CD4-positive, alpha-beta memory T cell (primary cell): ENCODE data around the gene SLC10A6. TPM values are rescaled to one million over a fixed set of nuclear protein-coding genes. Genes with fewer than 3 reads are reported as not detected.
A peak's percentile ranks its signal among the peaks of the same experiment; 100 is the strongest.

Experiments
- CTCF ChIA-PET: fragments of 350-600 bp; sonication (Branson Sonifier 250); formaldehyde crosslinking; loops from one replicate; lab custom pipeline; 2021; ENCODE audit warnings: inconsistent platforms; ENCODE audit not compliant: partially characterized antibody; lab: Charles Lee
- POLR2A ChIA-PET: fragments of 350-600 bp; sonication (Branson Sonifier 250); formaldehyde crosslinking; loops from one replicate; lab custom pipeline; 2021; ENCODE audit not compliant: partially characterized antibody; lab: Charles Lee
- DNase-seq, 5 donors: peaks; one replicate each; pipeline versions ENCODE4 v3.0.0 to v3.0.0-alpha.2; 2020 to 2022; ENCODE audit warnings: mixed read lengths in 1 of 5
- H3K27ac ChIP-seq: one replicate; pipeline ENCODE4 v1.7.0; 2013; ENCODE audit warnings: low read depth, low read length
- H3K27me3 ChIP-seq: 2 replicates; pipeline ENCODE4 v1.7.0; 2013; ENCODE audit warnings: mild to moderate bottlenecking, low read length, moderate library complexity; ENCODE audit not compliant: insufficient read depth
- H3K36me3 ChIP-seq: 2 replicates; pipeline ENCODE4 v1.7.0; 2013; ENCODE audit warnings: mild to moderate bottlenecking, low read length, moderate library complexity; ENCODE audit not compliant: insufficient read depth
- H3K4me1 ChIP-seq: 2 replicates; pipeline ENCODE4 v1.7.0; 2013; ENCODE audit warnings: mild to moderate bottlenecking, low read length, moderate library complexity; ENCODE audit not compliant: insufficient read depth
- H3K4me3 ChIP-seq, 2 donors: one replicate each; pipeline ENCODE4 v1.7.0; 2013; ENCODE audit warnings: low read length in 2 of 2, mild to moderate bottlenecking in 1 of 2
- H3K9me3 ChIP-seq, 2 donors: one replicate each; pipeline ENCODE4 v1.7.0; 2013; ENCODE audit warnings: low read length in 2 of 2, control low read depth in 1 of 2; ENCODE audit not compliant: control insufficient read depth in 1 of 2
- H3K27ac Mint-ChIP-seq, 7 donors: one replicate each; pipeline ENCODE4 v1.8.0; 2020 to 2021; ENCODE audit warnings: mixed read lengths in 7 of 7, mild to moderate bottlenecking in 6 of 7, inconsistent platforms in 3 of 7, moderate library complexity in 3 of 7
- H3K27me3 Mint-ChIP-seq, 2 donors: one replicate each; pipeline ENCODE4 v1.8.0; 2020 to 2021; ENCODE audit warnings: mixed read lengths in 2 of 2
- H3K36me3 Mint-ChIP-seq, 2 donors: one replicate each; pipeline ENCODE4 v1.8.0; 2020 to 2021; ENCODE audit warnings: mixed read lengths in 2 of 2, inconsistent platforms in 1 of 2, mild to moderate bottlenecking in 1 of 2
- H3K4me1 Mint-ChIP-seq, 4 donors: one replicate each; pipeline ENCODE4 v1.8.0; 2020 to 2021; ENCODE audit warnings: mixed read lengths in 4 of 4, mild to moderate bottlenecking in 1 of 4
- H3K4me3 Mint-ChIP-seq, 8 donors: one replicate each; pipeline ENCODE4 v1.8.0; 2020 to 2021; ENCODE audit warnings: mixed read lengths in 8 of 8, mild to moderate bottlenecking in 7 of 8, moderate library complexity in 6 of 8, inconsistent platforms in 3 of 8
- H3K9me3 Mint-ChIP-seq, 8 donors: one replicate each; pipeline ENCODE4 v1.8.0; 2020 to 2021; ENCODE audit warnings: mixed read lengths in 8 of 8, mild to moderate bottlenecking in 5 of 8, inconsistent platforms in 3 of 8, moderate library complexity in 1 of 8
- intact Hi-C: fragments of 100-400 bp; cut with micrococcal nuclease; formaldehyde crosslinking; loops from one replicate; pipeline ENCODE4 v1.15.1; 2023
- polyA plus RNA-seq, 2 donors: library from polyadenylated mRNA; unstranded; fragments of 300-500 nt; fragmentation: Illumina TruSeq; gene quantifications; one replicate each; pipeline ENCODE4 v1.2.3, GENCODE V29; 2021
- total RNA-seq, 2 experiments: library from RNA; stranded (reverse); gene quantifications; one replicate each; pipeline ENCODE4 v1.2.3, GENCODE V29; 2021

Gene SLC10A6
- total and polyA plus RNA-seq, 4 experiments from 2014 or later = not detected

- no peaks in the 10 kb centered on the region for H3K27me3 ChIP-seq
- no peaks in the 10 kb centered on the region for H3K36me3 Mint-ChIP-seq
- H3K9me3 ChIP-seq = no peaks in the 10 kb centered on the region
- peak overlapping the region; percentile 75 to 91 (median 84) for H3K4me3 Mint-ChIP-seq
- H3K4me1 ChIP-seq = peaks cover 14% of the 10 kb centered on the region
- peaks cover 5 to 12% (median 8%) of the 10 kb centered on the region in 4 donors for H3K4me1 Mint-ChIP-seq
- POLR2A ChIA-PET = no interaction called here
- DNase-seq = peak in 1 of 5 donors; percentile 11
- intact Hi-C loops = no loop called here
- no peaks in the 10 kb centered on the region for H3K36me3 ChIP-seq
- CTCF ChIA-PET = interaction anchor here (0.9 to 5.4 kb wide), 5 partner anchors 10 to 395 kb away, joined by 3 to 114 read pairs (median 6); no protein-coding TSS in a partner anchor
- peak overlapping the region in 3 of 7 donors; percentile 23 to 77 (median 65) for H3K27ac Mint-ChIP-seq
- H3K27me3 Mint-ChIP-seq = peaks cover 10 to 14% of the 10 kb centered on the region in 2 donors
- no peaks in the 10 kb centered on the region for H3K9me3 Mint-ChIP-seq
- no peak overlapping the region for H3K27ac ChIP-seq
- H3K4me3 ChIP-seq = peak overlapping the region in 1 of 2 donors; percentile 40
Observed at GRCh38 chr4:86892636-86892960, 43.4 kb upstream of the SLC10A6 start.

DNA sequence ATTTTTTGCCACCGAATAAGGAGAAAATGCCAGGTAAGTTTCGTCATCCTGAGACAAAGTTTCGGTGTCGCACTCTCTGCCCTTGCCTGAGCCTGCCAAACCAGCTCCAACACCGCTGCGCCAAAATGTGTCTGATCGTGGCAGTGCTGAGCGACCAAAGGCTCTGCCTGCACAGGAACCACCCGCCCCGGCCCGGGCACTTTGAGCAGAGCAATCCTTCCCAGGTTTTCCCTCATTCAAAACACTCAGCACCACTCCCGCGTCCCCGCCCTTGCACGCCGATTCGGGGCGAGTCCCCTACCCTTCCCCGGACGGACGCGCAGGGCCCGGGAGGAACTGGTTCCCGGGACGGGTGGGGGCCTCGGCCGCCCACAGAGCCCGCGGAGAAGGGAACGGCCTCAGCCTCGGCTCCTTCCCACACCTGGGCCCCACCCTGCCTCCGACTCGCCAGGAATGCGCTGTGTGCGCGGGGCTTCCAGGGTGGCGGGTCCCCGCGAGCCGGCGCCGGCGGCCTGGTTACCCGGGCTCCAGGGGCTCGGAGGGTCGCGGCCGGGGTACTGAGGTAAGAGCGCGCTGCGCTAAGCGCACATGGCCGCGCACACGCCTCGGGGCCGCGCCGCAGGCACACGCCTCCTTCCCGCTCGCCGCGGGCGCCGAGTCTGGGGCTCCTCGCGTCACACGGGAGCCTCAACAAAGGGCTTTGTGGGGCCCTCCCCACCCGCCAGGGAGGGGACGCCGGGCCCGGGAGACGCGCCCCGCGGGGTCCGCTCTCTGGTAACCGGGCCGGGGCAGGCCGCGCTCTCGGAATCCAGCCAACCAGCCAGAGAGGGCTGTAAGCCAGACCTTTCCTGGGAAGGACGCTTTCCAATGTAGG, 42.8 kb upstream of the SLC10A6 start, which contains the start of gene C4orf36:
Gene C4orf36 (minus strand): TSS at position 661 of the 874 bp plus-strand sequence. CDS start 902 bp downstream, outside the sequence.
- Mint-ChIP-seq H3K36me3 (no peaks in the 10 kb centered on the region), H3K4me1 (peaks cover 5 to 12% (median 8%) of the 10 kb centered on the region in 4 donors), H3K4me3 (peak within 1 kb of the TSS; percentile 78 to 91 (median 87)), H3K9me3 (no peaks in the 10 kb centered on the region), H3K27ac (peak within 1 kb of the TSS in 4 of 7 donors; percentile 23 to 77 (median 45)), H3K27me3 (peaks cover 10 to 14% of the 10 kb centered on the region in 2 donors)
- intact Hi-C loops = no loop called here
- peak in 4 of 5 donors; percentile 22 to 34 (median 31) for DNase-seq
- Histone ChIP-seq H3K36me3 (no peaks in the 10 kb centered on the region), H3K4me3 (peak within 1 kb of the TSS in 1 of 2 donors; percentile 40), H3K27ac (no peak within 1 kb of the TSS), H3K9me3 (no peaks in the 10 kb centered on the region), H3K27me3 (no peaks in the 10 kb centered on the region), H3K4me1 (peaks cover 14% of the 10 kb centered on the region)
- ChIA-PET CTCF (interaction anchor here (0.9 to 5.4 kb wide), 5 partner anchors 11 to 394 kb away, joined by 3 to 114 read pairs (median 6); no protein-coding TSS in a partner anchor), POLR2A (no interaction called here)

DNA sequence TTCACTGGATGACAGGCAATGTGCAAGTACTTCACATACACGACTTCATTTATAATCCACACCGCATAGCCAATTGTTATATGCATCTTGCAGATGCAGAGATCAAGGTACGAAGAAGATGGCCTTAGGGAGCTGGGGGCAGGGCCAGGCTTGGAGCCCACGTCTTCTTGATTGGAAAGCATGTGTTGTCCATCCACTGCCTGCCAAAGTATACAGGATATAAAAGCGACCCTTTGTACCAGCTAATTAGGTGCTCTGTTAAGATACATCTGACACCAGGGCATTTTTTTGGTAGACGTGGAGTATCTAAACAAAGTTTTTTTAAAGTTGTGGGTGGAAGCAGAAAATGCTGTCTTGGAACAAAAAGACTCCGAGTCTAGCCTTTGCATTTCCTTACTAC, 41.6 kb upstream of the SLC10A6 start:
- CTCF ChIA-PET = interaction anchor here (0.5 to 5.4 kb wide), 4 partner anchors 370 to 1417 kb away, joined by 3 to 114 read pairs (median 4); no protein-coding TSS in a partner anchor
- no peaks in the 10 kb centered on the region for H3K9me3 Mint-ChIP-seq
- no peaks in the 10 kb centered on the region for H3K36me3 Mint-ChIP-seq
- no peaks in the 10 kb centered on the region for H3K27me3 ChIP-seq
- peak overlapping the region in 6 of 8 donors; percentile 47 to 86 (median 76) for H3K4me3 Mint-ChIP-seq
- H3K27ac ChIP-seq = no peak overlapping the region
- intact Hi-C loops = no loop called here
- H3K27ac Mint-ChIP-seq = no peak overlapping the region
- peaks cover 14% of the 10 kb centered on the region for H3K4me1 ChIP-seq
- DNase-seq = no peak
- H3K36me3 ChIP-seq = no peaks in the 10 kb centered on the region
- no peaks in the 10 kb centered on the region for H3K9me3 ChIP-seq
- POLR2A ChIA-PET = no interaction called here
- H3K27me3 Mint-ChIP-seq = peaks cover 10 to 14% of the 10 kb centered on the region in 2 donors
- H3K4me3 ChIP-seq = no peak overlapping the region
- peaks cover 5 to 12% (median 8%) of the 10 kb centered on the region in 4 donors for H3K4me1 Mint-ChIP-seq

DNA sequence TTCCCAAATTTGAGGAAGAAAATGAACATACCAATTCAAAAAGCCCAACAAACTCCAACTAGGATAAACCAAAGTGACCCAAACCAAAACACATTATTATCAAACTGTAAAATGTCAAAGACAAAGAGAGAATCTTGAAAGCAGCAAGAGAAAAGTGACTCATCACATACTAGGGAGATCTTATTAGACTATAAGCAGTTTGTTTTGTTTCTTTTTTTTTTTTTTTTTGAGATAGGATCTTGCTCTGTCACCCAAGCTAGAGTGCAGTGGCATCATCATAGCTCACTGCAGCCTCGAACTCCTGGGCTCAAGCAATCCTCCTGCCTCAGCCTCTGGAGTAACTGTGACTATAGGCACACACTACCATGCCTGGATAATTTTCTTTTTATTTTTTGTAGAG, 30.5 kb upstream of the SLC10A6 start:
- ChIA-PET POLR2A (no interaction called here), CTCF (interaction anchor here (1.1 to 1.2 kb wide), 2 partner anchors 13 to 22 kb away, joined by 3 read pairs; no protein-coding TSS in a partner anchor)
- Histone ChIP-seq H3K27me3 (no peaks in the 10 kb centered on the region), H3K4me3 (no peak overlapping the region), H3K36me3 (no peaks in the 10 kb centered on the region), H3K27ac (no peak overlapping the region), H3K9me3 (no peaks in the 10 kb centered on the region), H3K4me1 (no peaks in the 10 kb centered on the region)
- Mint-ChIP-seq H3K36me3 (peaks cover 3 to 9% of the 10 kb centered on the region in 2 donors), H3K27me3 (no peaks in the 10 kb centered on the region), H3K27ac (no peak overlapping the region), H3K4me1 (no peaks in the 10 kb centered on the region), H3K9me3 (peaks cover 6 to 33% (median 23%) of the 10 kb centered on the region in 8 donors), H3K4me3 (no peak overlapping the region)
- intact Hi-C loops = no loop called here
- no peak for DNase-seq

GRCh38 chr4:86878640-86879039, 29.5 kb upstream of the SLC10A6 start:
- no peak for DNase-seq
- H3K4me1 Mint-ChIP-seq = no peaks in the 10 kb centered on the region
- H3K4me3 Mint-ChIP-seq = no peak overlapping the region
- intact Hi-C loops = no loop called here
- H3K36me3 Mint-ChIP-seq = peaks cover 3 to 9% of the 10 kb centered on the region in 2 donors
- H3K27ac Mint-ChIP-seq = no peak overlapping the region
- Histone ChIP-seq H3K9me3 (no peaks in the 10 kb centered on the region), H3K4me1 (no peaks in the 10 kb centered on the region), H3K27ac (no peak overlapping the region), H3K4me3 (no peak overlapping the region), H3K27me3 (no peaks in the 10 kb centered on the region), H3K36me3 (no peaks in the 10 kb centered on the region)
- H3K9me3 Mint-ChIP-seq = peaks cover 6 to 33% (median 23%) of the 10 kb centered on the region in 8 donors
- ChIA-PET POLR2A (no interaction called here), CTCF (interaction anchor here (1.1 to 1.2 kb wide), 2 partner anchors 14 to 21 kb away, joined by 3 read pairs; no protein-coding TSS in a partner anchor)
- peaks cover 0 to under 1% of the 10 kb centered on the region in 2 donors for H3K27me3 Mint-ChIP-seq

GRCh38 chr4:86876894-86877685, 27.9 kb upstream of the SLC10A6 start:
- no peaks in the 10 kb centered on the region for H3K4me1 ChIP-seq
- H3K27me3 ChIP-seq = no peaks in the 10 kb centered on the region
- no peaks in the 10 kb centered on the region for H3K9me3 ChIP-seq
- Mint-ChIP-seq H3K27ac (no peak overlapping the region), H3K9me3 (peaks cover 5 to 31% (median 23%) of the 10 kb centered on the region in 8 donors), H3K27me3 (peaks cover 0 to 2% of the 10 kb centered on the region in 2 donors), H3K4me1 (no peaks in the 10 kb centered on the region), H3K36me3 (peaks cover 3 to 9% of the 10 kb centered on the region in 2 donors), H3K4me3 (no peak overlapping the region)
- ChIA-PET CTCF (no interaction called here), POLR2A (no interaction called here)
- H3K4me3 ChIP-seq = no peak overlapping the region
- H3K36me3 ChIP-seq = no peaks in the 10 kb centered on the region
- no peak overlapping the region for H3K27ac ChIP-seq
- intact Hi-C loops = no loop called here
- DNase-seq = no peak
